Stimulated activated CD4-positive, alpha-beta T cell treated with anti-CD3 and anti-CD28 coated beads, TNF-alpha, amount 100 ng/mL, for 1 hour (primary cell): ENCODE results near the gene PTN.
"Not testable (repeated sequence)": the region's sequence is repeated elsewhere in the genome, so short reads cannot be mapped to it uniquely, and the experiment has no call there.

Experiments
- DNase-seq, 3 donors: peaks; one replicate each; pipeline ENCODE4 v3.0.0-alpha.2; 2020; ENCODE audit warnings: low read depth in 3 of 3, low spot score in 1 of 3

The PTN gene

GRCh38 chr7:137181619-137182018, 161.9 kb downstream of the PTN start:
- not testable (repeated sequence) for DNase-seq
